Frontal cortex (tissue), 4 donors: ENCODE measurements around the gene STX7. TPM values are rescaled to one million over a fixed set of nuclear protein-coding genes. Genes with fewer than 3 reads are reported as not detected.
A peak's percentile ranks its signal among the peaks of the same experiment; 100 is the strongest.

Experiments
- DNase-seq, 2 donors: peaks; one replicate each; pipeline ENCODE4 v3.0.0; 2012; ENCODE audit warnings: low spot score in 2 of 2
- FAIRE-seq: peaks from 2 replicates; lab custom pipeline; 2012; peaks lifted over from hg19 to GRCh38; lab: Jason Lieb, UNC
- total RNA-seq: library from RNA; depleted of rRNA; stranded (reverse); fragments of >200 nt; gene quantifications from one replicate; pipeline ENCODE4 v1.2.3, GENCODE V29; 2014
- donor health status: control.
- donor health status: control.
- donor health status: control.

The STX7 gene
- total RNA-seq, 1 donor from 2014 or later: 82.7 TPM

DNA sequence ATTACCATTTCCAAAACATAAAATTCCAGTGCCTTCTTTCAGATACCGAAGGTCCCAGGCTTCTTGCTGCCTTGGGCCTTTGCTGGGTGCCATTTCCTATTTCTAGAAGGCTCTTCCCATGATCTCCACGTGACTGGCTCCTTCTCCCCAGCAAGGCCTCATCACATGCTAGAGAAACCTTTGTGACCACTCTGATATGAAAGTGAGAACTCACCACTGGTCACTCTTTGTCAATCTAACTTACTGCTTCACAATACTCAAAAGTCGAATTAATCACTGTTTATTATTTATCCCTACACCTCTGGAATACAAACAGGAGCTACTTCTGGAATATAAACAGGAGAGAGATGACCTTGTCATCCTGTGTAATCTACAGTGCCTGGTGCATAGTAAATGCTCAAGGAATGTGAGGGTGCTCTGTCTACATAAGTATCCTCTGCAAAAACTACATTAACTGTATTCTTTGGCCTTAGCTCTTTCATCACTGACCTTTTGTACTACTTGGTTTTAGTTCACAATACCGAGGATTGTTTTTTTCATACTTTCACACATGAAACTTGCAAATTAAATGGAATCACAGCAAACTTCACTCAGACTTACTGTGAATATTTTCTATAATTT, 1.6 kb downstream of the STX7 start:
- FAIRE-seq: no peak
- no peak for DNase-seq

DNA sequence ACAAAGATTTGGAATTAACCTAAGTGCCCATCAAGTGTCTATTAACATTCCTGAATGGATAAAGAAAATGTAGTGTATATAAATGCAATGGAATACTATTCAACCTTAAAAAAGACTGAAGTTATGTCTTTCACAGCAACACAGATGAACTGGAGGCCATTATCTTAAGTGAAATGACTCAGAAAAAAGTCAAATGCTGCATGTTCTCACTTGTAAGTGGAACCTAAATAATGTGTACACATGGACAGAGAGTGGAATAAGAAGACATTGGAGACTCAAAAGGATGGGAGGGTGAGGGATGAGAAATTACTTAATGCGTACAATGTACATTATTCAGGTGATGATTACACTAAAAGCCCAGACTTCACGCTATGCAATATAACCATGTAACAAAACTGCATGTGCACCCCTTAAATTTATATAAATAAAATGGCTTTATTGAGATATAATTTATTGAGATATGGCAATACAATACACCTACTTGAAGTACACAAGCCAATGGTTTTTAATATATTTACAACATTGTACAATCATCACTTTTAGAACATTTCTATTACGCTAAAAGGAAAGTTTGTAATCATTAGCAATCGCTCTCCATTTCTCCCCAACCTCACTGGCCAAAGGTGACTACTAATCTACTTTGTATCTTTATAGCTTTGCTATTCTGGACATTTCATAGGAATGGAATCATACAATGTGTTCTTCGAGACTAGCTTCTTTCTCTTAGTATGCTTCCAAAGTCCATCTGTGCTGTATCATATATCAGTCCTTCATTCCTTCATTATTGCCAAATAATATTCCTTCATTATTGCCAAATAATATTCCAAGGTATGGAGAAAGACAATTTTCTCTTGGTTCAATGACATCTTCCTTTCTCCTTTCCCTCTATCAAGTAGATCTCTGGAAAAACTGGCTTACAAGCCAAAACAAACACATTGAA, 5.8 kb downstream of the STX7 start:
- FAIRE-seq (no peak), DNase-seq (no peak)

DNA sequence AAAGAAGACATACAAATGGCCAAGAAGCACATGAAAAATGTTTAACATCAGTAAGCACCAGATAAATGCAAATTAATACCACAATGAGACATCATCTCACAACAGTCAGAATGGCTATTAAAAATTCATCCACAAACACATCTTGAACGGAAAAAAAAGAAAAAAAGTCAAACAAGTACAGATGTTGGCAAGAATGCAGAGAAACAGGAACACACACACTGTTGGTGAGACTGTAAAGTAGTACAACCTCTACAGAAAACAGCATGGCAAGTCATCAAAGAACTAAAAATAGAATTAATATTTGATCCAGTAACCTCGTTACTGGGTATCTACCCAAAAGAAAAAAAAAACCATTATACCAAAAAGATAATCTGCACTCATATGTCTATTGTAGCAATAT, 6.5 kb downstream of the STX7 start:
- FAIRE-seq (no peak), DNase-seq (no peak)

DNA sequence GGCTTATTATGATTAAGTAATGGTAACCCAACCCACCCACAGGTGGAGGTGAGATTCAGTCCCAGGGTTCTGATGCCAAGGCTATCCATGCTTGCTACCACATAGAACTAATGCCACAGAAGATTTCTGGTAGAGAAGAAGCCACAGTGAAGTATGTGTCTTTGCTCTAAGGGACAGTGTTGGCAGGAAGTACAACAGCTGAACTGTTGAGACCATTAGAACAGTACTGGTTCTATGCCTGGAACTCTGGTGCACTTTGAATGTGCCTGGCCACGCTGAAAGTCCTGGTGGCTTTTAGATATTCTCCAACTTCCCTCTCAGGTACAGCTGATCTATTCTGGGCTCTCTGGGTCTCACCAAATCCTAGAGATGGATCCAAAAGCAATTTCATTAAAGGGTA, 7.8 kb downstream of the STX7 start:
- DNase-seq (no peak), FAIRE-seq (no peak)

DNA sequence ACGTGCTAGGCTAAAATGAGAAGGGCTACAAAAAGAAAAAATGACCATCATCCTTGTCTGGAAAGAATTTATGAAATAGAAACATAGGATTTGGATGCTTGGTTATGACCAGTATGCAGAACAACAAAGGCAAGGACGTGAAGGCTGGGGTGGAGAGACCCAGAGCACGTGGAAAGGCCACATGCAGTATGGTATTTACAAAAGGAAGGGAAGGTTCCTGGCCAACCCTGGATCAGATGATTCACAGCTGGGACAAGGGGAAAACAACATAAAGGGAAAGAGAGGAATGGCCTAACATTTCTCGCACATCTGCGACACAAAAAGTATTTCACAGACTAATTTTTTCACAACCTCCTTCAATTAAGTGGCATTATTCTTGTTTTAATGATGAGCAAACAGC, 8.2 kb downstream of the STX7 start:
- FAIRE-seq: no peak

DNA sequence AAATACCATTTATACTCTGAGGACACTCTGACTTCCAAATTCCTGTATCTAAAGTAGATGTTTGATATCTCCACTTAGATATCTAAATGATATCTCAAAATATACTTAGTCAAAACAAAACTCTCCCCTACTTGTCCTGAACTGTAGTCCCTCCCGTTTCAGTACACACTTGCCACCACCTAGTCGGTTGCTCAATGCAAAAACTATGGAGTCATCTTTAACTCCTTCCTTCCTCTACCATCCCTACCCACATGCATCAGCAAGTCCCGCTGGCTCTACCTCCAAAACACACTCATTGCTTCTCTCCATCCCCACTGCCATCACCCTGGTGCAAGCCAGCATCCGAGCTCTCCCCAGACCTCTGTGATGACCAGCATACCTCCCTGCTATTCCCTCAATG, 13.2 kb downstream of the STX7 start:
- DNase-seq: no peak
- FAIRE-seq: no peak

More for the DNA sequence above, 8.2 kb downstream of the STX7 start:
- no peak for DNase-seq

DNA sequence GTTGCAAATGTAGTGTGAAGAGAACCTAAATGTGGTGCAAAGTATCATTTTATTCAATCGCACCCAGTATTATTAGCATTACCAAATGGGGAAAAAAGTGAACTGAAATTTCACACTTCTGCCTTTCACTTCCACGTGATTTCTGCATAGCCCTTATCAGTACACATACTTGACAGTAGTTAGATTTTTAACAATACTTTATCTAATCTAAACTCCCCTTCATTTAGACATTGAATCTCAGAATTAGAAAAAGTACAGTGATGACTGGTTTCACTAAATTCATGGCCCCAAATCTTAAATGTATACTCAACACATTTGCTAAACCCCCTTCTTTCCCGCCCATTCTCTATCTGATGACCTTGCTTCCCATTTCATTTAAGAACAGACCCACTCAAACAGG, 14.3 kb downstream of the STX7 start:
- no peak for FAIRE-seq

DNA sequence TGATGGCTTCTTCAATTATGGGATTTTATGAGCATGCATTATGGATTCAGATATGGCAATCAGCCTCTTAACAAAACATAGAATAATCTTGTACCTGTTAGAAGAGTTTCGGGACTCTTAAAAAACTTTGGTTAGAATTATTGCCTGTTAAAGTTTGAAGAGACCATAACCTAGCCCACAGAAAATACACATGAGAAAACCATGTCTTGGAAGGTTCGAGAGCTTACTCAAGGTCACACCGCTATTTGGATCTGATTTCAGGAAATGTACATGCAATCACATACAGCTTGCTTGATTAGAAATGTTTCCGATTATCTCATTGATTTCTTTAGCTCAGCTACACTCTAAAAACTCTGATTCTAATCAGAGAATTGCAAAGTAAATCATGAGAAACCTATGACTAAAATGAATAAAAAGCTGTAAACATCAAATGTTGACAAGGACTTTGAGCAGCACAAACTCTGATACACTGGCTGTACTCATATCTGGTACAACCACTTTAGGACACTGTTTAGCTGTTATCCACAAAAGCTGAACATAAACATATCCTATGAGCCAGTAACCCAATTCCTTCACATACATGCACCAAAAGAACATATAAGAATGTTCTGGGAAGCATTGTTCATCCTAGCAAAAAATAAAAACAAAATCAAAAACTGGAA, 16.3 kb downstream of the STX7 start:
- DNase-seq: no peak
- FAIRE-seq: no peak

More for the DNA sequence above, 14.3 kb downstream of the STX7 start:
- no peak for DNase-seq

DNA sequence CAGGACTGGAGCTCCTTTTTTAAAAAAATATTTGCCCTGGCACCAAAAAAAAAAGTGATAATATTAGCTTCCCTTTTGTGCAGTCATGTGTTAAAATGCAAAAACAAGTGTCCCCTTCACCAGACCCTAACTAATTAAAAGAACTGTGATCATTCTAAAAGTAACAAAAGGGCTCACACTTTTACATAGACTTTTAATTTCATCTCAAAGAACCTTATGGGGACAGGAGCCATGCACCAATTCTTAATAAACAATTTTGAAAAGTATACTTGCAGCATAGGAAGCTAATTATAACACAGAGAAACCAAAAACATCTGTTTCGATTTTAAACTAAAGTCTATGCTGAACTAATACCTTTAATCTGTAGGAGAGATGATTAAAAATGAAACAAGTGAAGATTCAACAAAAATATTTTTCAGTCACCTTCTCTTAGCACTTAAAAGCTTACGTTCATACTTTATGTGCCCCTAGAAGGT, 17.3 kb downstream of the STX7 start:
- FAIRE-seq: no peak

DNA sequence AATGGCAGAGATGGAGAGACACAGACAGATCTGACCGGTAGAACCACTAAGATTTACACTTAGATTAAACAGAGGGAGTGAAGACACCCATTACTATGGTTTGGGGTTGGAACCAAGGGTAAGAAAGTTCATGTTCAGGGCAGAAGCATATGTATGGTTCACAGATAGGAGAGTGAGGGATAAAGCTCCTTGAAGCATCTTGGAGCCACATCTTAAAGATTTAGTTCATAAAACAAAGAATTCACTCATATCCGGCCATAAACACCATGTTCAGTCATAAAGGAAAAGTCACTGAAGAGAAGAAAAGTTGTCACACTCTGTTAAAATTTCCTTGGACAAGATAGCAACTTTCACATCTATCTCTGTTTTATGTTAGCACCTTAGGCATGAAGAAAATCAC, 18.0 kb downstream of the STX7 start:
- no peak for DNase-seq
- no peak for FAIRE-seq

More for the DNA sequence above, 17.3 kb downstream of the STX7 start:
- no peak for DNase-seq

DNA sequence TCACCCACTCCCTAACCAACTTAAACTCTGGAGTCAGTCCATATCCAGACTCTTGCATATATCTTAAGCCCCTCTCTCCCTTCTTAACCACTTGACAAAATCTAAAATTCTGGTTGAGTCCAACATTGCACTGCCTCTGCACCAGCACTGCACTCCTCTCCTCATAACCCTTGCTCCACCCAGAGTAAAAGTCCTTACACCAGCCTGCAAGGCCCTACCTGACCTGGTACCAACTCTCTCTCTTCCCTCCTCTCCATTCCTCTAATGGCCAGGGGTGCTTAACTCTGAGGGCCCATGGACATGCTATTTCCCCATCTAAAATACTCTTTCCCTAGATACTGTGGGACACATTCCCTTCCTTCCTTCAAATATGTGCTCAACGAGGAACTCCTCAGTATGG, 21.0 kb downstream of the STX7 start:
- no peak for FAIRE-seq
- no peak for DNase-seq

DNA sequence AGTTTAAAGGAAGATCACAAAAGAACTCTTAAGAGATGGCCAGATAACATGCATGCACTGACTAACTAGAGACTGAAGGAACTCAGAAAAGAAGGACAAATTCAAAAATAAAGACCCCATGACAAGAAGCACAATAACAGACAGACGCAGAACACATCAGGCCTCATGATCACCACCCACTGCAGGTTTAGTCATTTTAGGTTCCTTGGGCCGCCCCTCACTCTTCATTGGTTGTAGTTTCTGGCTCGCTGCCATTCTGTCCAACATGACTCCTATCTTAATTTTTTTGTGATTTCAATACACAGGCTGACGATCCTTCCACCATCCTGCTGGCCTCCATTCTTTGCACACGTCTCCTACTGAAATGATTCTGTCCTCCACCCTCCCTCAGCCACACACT, 21.6 kb downstream of the STX7 start:
- DNase-seq: no peak
- FAIRE-seq: no peak

DNA sequence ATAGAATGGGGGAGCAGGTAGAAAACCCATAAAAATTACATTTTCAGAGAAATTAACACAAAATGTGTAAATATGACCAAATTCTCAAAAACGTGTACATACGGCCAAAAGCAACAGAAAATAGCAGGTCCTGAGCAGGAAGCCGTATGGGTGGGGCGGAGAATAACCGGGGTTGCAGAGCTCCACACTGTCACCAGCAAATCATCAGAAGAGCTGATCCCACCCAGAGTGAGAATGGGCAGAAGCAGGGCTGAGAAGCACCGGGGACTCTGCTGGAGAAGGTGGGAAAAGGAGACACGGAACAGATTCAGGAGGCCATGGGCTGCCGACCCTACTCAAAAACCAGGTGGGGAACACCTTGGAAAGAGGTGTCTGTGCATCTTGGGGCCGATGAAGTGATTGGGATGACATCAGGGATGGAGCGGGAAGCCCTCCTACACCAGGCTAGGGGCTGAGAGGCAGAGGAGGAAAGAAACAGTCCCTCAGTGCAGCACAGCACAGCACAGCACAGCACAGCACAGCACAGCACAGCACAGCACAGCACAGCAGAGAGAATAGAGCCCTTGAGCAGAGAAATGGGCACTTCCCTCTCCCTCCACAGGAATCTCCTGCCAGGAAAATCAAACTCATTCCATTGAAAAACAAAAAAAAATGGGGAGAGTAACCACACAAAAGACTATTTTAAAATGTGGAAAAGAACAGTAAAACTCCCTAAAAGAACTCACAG, 22.3 kb downstream of the STX7 start:
- DNase-seq (no peak), FAIRE-seq (no peak)

DNA sequence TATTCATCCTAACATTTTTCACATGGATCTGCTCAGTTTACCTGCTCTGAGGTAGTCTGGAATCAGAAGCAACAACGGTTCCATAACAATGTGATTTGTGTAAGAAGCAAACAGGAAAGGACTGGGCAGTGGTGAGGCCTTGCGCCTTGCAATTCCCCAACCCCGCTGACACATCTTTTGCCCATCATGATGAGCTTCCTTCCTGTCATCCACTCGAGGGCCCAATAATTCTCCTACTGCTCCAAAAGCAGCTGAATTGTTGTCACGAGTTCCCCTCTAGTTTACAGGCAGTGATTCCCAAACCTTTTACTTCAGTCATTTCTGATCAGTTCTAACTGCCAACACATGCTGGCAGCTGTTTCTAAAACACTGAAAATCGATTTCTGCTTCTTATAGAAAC, 22.9 kb downstream of the STX7 start:
- FAIRE-seq: no peak
- DNase-seq: no peak

DNA sequence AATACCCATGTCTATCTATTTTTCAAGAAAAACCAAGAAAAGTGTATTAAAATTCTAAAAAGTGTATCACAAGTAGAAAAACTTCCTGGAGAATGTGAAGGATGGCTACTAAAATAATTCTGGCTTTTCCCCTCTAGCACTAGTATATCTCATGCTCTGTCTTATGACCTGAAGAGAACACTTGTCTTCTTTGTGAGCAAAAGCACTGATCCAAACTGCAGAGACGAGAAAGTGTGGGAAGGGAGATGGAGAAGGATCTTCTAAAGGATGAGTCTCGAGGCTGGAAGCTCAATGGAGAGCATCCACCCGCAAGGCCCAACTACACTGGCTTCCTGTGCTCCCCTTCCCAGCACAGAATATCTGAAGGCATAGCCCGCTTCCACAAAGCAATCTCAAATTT, 23.5 kb downstream of the STX7 start:
- DNase-seq (no peak), FAIRE-seq (no peak)

DNA sequence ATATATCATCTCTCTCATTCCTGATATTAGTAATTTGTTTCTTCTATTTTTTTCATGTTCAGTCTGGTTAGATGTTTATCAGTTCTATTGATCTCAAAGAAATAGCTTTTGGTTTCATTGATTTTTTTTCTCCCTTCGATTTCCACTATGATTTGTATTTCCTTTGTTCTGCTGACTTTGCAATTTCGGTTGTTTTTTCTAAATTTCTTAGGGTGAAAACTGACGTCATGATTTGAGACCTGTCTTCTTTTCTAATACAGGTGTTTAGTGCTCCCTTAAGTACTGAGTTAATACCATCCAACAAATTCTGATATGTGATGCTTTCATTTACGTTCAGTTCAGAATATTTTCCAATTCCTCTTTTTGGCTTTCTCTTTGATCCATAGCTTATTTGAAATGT, 25.2 kb downstream of the STX7 start:
- FAIRE-seq: no peak
- DNase-seq: no peak

DNA sequence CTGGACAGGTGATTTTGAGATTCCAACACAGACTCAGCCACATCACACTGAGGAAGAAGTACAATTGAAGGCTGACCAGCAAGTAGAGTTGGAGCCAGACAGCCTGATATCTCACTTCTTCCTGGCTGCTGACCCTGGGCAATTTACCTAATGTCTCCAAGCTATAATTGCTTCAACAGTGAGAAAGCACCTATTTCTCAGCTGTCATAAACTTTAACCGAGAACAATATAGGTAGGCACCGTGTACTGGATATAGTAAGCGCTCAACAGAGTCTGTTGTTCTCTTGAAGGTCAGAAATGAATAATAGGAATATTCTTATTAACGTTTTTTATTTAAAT, 28.3 kb downstream of the STX7 start:
- no peak for DNase-seq
- no peak for FAIRE-seq

DNA sequence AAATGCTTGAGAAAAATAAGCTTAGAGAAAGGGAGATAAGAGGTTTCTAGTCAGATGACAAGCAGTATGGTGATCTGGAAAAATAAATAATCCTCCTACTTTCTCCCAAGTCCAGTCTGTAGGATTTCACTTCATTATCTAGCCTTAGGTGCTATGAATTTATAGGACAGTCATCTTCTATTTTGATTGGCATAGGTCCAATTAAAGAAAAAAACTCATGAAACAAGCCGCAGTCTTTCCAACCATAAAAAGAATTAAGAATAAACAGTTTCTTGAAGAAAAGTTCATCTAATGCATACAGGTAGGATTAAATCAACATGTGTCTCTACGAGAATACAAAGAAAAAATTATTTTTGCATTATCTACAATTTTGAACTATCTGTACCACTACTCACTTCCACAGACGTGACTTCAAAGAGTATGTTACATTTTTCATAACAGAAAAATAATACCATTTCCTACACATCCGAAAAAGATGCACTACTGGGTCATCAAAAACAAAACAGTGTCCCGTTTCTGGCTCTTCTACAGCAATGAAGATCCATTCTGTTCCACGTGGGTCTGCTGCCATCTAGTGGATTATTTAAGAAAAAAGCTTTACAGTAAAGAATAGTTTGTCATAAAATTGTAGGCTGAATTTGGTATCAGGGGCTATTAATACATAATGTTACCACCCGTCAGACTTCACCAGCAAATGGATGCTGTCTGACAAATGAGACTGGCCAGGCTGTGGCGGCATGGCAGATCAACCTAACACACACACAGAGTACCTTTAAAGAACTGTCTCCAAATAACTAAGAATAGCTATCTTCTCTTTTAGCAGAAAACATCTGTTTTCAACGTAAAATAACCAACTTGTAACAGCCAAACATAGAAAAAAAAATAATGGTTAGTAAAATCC, 28.9 kb downstream of the STX7 start:
- FAIRE-seq (peak; percentile 96), DNase-seq (peak; percentile 28 to 44)

DNA sequence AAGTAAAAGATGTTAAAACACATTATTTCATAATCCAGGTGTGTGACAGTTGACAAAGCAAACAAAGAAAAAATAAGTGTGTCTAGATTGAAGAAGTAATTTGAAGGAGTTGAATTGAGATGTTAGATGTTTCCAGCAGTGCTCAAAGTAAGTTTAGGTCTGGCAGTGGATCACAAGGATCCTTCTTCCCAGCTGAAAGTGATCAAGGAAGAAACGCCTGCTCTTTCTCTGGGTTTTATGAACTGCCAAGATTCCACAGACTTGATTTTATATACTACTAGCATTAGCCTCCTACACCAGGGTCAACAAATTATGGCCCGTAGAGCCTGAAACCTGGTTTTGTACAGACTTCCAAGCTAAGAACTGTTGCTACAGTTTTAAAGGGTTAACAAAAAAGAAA, 30.3 kb downstream of the STX7 start:
- DNase-seq (no peak), FAIRE-seq (no peak)
